HG03060 (cell line): ENCODE results near the gene RPL5.

ENCODE experiments used
- ATAC-seq: cut with Tn5 transposase; IDR thresholded peaks from one replicate; pipeline ENCODE4 v1.9.1; 2021; ENCODE audit warnings: low read depth, moderate number of reproducible peaks; ENCODE audit not compliant: unreplicated experiment

Gene RPL5

DNA sequence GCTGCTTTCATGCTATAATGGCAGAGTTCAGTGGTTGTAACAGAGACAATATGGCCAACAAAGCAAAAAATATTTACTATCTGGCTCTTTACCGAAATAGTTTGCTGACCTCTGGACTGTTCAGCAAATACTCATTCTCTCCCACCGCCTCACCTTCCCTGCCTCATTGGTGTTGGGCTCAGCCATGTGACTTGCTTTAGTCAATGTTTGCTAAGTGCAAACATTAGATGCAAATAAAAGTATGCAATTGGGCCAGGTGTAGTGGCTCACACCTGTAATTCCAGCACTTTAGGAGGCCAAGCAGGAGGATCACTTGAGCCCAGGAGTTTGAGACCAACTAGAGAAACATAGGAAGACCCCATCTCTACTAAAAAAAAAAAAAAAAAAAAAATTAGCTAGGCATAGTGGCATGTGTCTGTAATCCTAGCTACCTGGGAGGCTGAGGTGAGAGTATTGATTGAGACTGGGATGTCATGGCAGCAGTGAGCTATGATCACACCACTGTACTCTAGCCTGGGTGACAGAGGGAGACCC, 55.1 kb downstream of the RPL5 start:
- no peak for ATAC-seq

DNA sequence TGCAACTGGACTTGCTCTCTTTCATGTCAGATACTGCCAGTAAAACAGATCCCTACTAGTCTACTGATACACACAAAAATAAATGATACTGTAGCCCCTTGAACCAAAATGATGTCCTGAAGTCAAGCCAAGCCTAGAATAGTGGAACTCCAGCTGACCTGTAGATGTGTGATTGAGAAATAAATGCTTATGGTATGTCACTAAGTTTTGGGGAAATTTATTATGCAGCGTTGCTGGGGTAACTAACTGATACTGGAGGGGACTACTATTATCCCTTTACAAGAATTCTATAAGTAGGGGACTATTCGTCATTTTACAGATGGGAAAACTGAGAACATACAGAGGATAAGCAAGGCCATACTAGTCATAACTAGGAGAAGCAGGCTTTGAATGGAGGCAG, 55.6 kb downstream of the RPL5 start:
- ATAC-seq = no peak
